ENCODE data around the gene GPX6.
"Not testable (repeated sequence)": the region's sequence is repeated elsewhere in the genome, so short reads cannot be mapped to it uniquely, and the experiment has no call there.

Gene GPX6

DNA sequence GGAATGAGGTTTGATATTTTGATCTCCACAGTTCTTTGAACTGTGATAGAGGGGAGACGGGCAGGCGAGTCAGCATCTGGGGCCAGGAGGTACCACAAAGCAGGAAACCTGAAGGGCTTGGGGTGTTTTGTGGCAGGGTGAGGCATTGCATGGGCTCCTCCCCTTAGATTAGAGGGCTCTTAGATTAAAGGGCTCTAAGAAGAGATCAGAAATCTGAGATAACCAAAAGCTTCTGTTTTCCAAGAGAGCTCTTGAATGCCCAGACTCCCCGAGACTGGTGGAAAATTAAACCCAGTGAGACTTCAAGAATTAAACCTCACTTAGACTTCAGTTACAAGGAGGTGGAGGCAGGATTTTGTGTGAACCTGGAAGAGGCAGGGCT is 7.6 kb upstream of the GPX6 start:
- no peak for DNase-seq

DNA sequence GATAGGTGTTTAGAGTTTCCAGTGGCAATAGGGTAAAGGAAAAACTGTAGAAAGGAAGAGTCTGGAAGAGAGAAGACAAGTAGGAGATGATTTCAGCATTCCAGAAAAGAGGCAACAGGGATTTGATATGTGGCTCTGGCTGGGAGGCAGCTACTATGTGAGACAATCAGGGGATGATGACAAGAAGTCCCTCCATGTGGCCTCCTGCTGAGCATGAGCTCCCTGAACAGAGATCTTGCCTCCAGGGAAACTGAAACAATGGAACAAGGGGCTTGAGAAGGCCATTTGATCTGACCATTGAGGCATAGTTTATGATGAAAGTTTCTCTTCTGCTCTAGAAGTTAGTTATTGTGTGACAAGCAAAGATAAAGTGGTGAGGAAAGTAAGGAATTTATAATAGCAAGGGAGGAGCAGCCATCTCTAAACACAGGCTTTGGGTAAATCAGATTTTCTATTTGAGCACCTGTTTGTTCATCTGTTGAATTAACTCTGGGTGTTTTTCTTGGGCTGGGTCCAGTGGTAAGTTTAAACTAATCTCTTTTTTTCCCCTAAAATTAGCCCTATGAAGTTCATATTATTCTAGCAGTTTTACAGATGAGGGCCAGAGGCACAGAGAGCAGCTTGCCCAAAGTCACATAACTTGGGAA is 7.1 kb upstream of the GPX6 start:
- DNase-seq: no peak

GRCh38 chr6:28517964-28518363 is 2.4 kb upstream of the GPX6 start:
- DNase-seq: no peak

DNA sequence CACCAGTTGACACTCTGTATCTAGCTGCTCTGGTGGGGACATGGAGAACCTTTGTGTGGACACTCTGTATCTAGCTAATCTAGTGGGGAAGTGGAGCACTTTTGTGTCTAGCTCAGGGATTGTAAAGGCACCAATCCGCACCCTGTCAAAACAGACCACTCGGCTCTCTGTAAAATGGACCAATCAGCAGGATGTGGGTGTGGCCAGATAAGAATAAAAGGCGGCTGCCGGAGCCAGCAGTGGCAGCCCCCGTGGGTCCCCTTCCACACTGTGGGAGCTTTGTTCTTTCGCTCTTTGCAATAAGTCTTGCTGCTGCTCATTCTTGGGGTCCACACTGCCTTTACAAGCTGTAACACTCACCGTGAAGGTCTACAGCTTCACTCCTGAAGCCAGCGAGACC is 3.2 kb downstream of the GPX6 start:
- DNase-seq: not testable (repeated sequence)

GRCh38 chr6:28511628-28512300 is 3.8 kb downstream of the GPX6 start:
- no peak for DNase-seq

- DNase-seq: no peak
These were observed 8.7 kb downstream of the GPX6 start for GRCh38 chr6:28506807-28507475.

DNA sequence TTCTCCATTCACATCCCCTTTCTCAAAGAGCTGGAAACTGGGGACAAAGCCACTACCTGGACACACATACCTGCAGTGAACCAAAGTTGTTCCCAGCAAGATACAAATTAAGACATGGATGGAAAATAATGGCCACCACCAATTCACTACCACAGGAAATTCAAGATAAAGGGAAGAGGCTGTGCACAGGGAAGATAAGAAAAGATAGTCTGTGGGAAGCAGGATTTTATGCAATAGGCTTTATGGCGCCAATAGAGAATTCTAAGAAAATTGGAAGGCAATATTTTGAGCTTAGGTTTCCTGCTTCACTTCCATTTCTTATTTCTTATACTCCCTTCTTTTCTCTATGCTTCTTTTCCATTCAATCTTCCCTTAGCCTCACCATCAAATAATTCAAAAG is 9.9 kb downstream of the GPX6 start:
- no peak for DNase-seq

DNA sequence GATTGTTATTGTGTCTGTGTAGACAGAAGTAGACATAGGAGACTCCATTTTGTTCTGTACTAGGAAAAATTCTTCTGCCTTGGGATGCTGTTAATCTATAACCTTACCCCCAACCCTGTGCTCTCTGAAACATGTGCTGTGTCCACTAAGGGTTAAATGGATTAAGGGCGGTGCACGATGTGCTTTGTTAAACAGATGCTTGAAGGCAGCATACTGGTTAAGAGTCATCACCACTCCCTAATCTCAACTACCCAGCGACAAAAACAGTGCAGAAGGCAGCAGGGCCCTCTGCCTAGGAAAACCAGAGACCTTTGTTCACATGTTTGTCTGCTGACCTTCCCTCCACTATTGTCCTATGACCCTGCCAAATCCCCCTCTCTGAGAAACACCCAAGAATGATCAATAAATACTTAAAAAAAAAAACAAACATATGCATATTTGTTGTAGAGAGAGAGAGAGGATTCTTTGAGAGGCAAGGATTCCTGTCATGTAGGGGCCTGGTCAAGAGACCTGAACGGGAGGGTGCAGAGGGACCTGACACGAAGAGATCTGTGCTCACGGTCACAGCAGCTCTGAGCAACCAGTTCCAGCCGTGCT is 12.8 kb downstream of the GPX6 start:
- DNase-seq: not testable (repeated sequence)

DNA sequence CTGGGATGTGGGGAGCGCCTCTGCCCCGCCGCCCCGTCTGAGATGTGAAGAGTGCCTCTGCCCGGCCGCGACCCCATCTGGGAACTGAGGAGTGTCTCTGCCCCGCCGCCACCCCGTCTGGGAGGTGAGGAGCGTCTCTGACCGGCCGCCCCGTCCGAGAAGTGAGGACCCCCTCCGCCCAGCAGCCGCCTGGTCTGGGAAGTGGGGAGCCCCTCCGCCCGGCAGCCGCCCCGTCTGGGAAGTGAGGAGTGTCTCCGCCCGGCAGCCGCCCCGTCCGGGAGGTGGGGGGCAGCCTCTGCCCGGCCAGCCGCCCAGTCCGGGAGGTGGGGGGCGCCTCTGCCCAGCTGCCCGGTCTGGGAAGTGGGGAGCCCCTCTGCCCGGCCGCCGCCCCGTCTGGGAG is 13.5 kb downstream of the GPX6 start:
- not testable (repeated sequence) for DNase-seq

- no peak for DNase-seq
These were observed 14.3 kb downstream of the GPX6 start for GRCh38 chr6:28501259-28501658.

DNA sequence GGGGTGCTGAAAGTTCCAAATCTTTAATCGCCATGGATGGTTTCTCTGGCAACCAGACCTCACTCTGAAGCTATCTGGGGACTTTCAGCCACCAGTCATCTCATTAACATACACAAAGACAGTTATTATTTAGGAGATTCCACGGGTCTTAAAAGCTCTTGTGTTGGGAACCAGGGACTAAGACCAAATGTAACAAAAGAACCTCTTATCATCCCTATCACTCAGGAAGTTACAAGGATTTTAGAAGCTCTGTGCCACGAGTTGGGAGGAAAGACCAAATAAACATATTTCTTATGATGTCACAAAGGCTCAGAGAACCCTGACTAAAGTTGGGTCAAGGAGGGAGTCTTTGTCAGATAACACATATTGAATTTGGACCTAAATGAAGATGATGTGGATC is 17.7 kb downstream of the GPX6 start:
- DNase-seq: no peak

DNA sequence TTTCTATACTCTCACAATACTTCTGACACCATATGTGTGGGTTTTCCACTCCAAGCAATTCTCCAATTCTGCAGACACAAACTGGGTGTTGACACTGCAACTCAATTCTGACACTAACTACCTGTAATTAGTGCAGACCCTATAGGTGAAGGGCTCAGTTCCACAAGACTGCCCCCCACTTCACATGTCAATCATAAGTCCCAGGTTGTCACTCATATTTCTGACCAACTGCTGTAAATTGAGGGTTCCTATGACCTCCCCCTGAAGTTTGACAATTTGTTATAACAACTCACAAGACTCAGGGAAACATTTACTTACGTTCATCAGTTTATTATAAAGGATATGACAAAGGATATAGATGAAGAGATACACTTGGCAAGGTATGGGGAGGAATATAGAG is 18.3 kb downstream of the GPX6 start:
- no peak for DNase-seq

DNA sequence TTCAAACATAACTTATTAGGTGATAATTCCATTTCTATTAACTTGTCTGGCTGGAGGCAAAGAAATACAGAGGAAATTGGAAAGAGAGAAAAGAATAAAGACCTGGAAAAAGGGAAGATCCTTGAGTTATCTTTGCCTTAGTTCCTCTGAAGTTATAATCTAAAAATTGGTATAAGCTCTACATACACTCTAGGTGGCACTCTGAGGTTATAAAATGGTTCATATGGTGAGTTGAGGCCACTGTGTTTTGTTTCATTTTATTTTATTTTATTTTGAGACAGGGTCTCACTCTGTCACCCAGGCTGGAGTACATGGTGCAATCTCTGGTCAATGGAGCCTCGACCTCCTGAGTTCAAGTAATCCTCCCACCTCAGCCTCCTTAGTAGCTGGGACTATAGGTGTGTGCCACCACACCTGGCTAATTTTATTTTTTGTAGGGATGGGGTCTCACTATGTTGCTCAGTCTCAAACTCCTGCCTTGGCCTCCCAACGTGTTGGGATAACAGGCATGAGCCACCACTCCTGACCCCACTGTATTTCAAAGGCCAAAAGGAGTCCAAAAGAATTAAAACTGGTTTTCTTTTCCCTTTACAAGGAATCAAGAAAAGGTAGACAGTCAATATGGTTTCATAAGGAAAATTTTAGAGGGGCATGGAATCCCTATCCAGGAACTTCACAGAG is 19.4 kb downstream of the GPX6 start:
- DNase-seq: no peak

DNA sequence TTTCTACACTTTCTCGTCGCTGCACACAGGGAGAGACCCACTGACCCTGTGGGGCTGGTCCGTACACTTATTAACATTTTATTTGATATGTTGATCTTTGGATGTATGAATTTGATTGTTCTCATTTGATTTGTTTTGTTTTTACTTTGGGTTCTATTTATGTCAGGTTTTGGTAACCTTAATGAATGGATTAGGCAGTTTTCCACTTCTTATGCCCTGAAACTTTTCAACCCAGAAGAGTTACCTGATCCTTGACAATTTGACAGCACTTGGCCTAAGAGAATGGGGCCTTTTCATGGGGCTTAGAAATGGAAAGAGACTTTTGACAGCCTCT is 23.6 kb downstream of the GPX6 start:
- no peak for DNase-seq

DNA sequence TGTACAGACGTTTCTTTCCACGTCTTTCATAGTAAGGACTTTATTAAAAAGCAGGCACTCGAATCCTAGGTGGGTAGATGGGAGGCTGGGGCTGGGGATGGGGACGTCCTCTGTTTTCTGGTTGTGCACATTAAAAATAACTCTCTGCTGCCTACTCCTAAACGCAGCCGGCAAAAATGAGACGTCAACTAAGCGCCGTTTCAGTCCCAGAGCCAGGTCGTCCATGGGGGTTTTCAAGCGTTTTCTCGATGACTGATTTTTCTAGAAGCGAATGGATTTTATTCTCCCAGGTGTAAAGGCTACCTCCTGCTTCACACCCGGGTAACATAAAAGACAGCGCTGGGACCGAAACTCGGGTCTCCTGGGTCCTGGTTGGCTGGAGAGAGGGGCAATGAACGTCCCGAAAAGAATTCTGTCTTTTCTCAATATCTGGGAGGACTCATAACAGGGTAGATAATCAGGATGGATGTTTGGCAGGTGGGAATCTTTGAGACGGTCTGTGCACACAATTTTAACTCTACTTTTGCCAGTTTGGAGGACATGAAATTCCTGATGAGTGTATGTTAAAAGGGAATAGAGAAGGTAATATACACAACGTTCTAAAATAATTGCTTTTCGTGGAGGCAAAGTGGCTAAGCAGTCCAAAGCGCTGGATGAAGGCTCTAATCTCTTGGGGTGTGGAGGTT is 25.2 kb downstream of the GPX6 start:
- DNase-seq: no peak

DNA sequence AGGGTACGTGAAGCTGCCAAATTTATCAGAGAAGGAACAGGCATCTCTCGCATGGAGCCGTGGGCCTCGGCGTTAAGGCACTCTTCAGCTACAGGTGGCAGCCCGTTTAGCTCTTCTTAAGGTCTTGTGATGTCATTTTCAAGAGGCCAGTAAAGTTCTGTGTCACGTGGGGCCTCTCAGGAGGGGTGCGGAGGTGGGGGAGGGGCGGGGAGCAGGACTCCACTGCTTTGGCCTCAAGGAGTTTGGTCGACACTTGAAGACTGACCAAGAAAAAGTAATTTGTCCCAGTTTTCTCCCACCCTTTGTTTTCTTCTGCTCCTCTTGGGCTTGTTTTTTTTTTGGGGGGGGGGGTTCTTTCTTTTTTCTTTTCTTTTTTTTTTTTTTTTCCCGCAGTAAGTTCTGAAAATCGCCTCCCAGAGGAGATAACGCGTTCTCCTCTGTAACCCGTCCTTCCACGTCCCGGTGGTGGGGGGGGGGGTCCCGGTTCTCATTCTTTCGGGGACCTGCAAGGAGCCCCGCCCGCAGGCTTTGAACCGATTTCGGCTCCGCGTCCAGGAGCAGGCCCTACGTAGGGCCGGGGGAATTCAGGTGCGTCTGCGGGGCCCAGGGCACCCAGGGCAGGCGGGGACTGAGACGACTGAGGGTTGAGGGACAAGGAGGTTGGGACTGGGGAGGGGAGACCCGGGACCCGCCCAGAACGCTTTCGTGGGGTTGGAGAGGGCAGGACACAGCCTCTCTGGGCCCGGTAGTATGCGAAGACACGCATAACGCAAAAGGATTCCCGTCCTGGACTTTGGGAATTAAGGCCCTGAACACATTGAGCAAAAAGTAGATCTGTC is 26.0 kb downstream of the GPX6 start:
- no peak for DNase-seq

DNA sequence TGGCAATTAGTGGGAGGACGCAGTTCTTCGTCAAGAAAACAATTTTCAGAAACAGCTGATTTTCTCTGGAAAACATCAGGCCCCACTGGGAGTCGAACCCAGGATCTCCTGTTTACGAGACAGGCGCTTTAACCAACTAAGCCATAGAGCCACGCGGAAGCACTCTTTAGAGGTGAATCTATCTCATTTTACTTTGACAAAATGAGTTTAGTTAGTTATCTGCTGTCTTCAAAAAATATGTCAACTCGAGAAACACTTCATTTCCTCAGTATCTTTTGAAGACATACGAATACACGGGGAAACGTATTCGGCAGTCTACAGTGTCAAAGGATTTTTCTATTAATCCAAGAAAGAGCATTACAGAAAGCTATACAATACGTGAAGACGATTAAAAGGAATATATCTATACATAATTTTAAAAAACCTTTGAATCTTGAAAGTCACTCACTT is 26.7 kb downstream of the GPX6 start:
- DNase-seq: no peak

- DNase-seq: no peak
These were observed 28.4 kb downstream of the GPX6 start for GRCh38 chr6:28486988-28487742.

DNA sequence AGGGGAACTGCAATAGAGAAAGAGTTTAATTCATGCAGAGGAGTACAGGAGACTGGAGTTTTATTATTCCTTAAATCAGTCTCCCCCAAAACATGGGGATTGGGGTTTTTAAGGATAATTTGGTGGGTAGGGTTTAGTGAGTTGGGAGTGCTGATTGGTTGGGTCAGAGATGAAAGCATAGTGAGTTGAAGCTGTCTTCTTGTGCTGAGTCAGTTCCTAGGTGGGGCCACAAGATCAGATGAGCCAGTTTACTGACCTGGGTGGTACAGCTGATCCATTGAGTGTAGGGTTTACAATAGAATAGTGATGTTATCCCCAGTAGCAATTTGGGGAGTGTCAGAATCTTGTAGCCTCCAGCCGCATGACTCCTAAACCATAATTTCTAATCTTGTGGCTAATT is 29.1 kb downstream of the GPX6 start:
- DNase-seq: no peak

- DNase-seq: no peak
These were observed 30.1 kb downstream of the GPX6 start for GRCh38 chr6:28485482-28485881.

DNA sequence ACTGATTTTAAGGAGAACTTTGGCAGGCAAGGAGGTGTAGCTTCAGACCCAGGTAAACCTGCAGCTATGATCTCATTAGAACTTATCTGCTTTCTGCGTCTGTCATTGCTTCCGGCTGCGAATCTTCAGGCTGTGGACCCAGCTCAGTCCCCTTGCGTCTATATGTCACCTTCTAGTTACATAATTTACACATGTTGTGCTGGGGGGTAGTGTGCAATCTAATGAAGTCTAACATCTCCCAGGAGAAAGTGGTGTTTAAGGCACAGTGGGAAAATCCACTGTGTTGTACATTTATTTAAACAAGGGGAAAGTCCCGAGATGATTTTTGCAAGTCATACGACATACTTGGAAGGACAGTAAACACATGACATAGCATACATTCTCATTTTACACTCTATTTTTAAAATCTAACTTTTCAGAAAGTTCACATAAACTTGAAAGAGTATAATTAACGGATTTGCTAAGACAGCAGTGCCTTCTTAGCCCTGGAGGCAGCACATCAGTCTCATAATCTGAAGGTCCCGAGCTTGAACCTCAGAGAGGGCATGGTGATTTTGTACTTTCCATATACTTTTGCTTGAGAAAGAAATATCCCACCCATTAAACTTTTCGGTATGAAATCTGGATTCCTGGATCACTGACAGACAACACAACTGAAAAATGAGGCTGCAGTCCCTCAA is 35.2 kb downstream of the GPX6 start:
- no peak for DNase-seq
